Fibroblast of lung (primary cell): ENCODE results near the gene AP4E1. TPM values are rescaled to one million over a fixed set of nuclear protein-coding genes. Genes with fewer than 3 reads are reported as not detected.

Experiments used
- DNase-seq, 2 donors: peaks; one replicate each; pipeline versions ENCODE4 v3.0.0 to v3.0.0-alpha.2; 2010; ENCODE audit warnings: low read depth in 2 of 2
- H2AFZ ChIP-seq: 2 replicates; pipeline ENCODE4 v1.5.1; 2012; ENCODE audit warnings: low read length, control low read depth, inconsistent platforms
- H3K27ac ChIP-seq: 2 replicates; pipeline ENCODE4 v1.5.1; 2011; ENCODE audit warnings: low read length, control low read depth; ENCODE audit not compliant: insufficient read depth
- H3K27me3 ChIP-seq: 2 replicates; pipeline ENCODE4 v1.5.1; 2011; ENCODE audit warnings: mild to moderate bottlenecking, low read length; ENCODE audit not compliant: control insufficient read depth, insufficient read depth
- H3K36me3 ChIP-seq: 2 replicates; pipeline ENCODE4 v1.5.1; 2011; ENCODE audit warnings: low read length; ENCODE audit not compliant: control insufficient read depth, insufficient read depth
- H3K4me1 ChIP-seq: 2 replicates; pipeline ENCODE4 v1.5.1; 2011; ENCODE audit warnings: low read length; ENCODE audit not compliant: control insufficient read depth, insufficient read depth; ENCODE audit errors: extremely low read depth
- H3K4me2 ChIP-seq: 2 replicates; pipeline ENCODE4 v1.5.1; 2011; ENCODE audit warnings: low read length, control low read depth; ENCODE audit not compliant: insufficient read depth; ENCODE audit errors: extremely low read depth
- H3K4me3 ChIP-seq, 4 experiments: fragments of 200-600 bp in 1 of 4; sonication (generic) in 1 of 4; replicated peaks in 1 of 4; 2 replicates each; pipeline ENCODE4 v1.5.1; 2011 to 2016; ENCODE audit warnings: low read length in 4 of 4, low read depth in 3 of 4, mild to moderate bottlenecking in 3 of 4, control low read depth in 2 of 4, inconsistent platforms in 1 of 4, mixed read lengths in 1 of 4; ENCODE audit not compliant: insufficient read depth in 1 of 4; ENCODE audit errors: control extremely low read depth in 1 of 4
- H3K79me2 ChIP-seq: 2 replicates; pipeline ENCODE4 v1.5.1; 2012; ENCODE audit warnings: mild to moderate bottlenecking, low read length, inconsistent platforms; ENCODE audit not compliant: control insufficient read depth, insufficient read depth
- H3K9ac ChIP-seq: 2 replicates; pipeline ENCODE4 v1.5.1; 2011; ENCODE audit warnings: mild to moderate bottlenecking, low read length, control low read depth; ENCODE audit not compliant: insufficient read depth
- H3K9me3 ChIP-seq: 2 replicates; pipeline ENCODE4 v1.5.1; 2012; ENCODE audit warnings: low read depth, low read length; ENCODE audit not compliant: control insufficient read depth, insufficient read depth
- H4K20me1 ChIP-seq: 2 replicates; pipeline ENCODE4 v1.5.1; 2011; ENCODE audit warnings: low read length; ENCODE audit not compliant: control insufficient read depth, insufficient read depth; ENCODE audit errors: extremely low read depth
- CTCF ChIP-seq, 2 donors: IDR thresholded peaks in 1 of 2; conservative IDR thresholded peaks in 1 of 2; 1 replicate in 1 of 2; 2 replicates in 1 of 2; pipeline ENCODE4 v1.5.1; 2011 to 2012; ENCODE audit warnings: low read length in 2 of 2, control low read depth in 1 of 2, inconsistent platforms in 1 of 2, low read depth in 1 of 2, mild to moderate bottlenecking in 1 of 2
- EZH2 ChIP-seq: IDR thresholded peaks from 2 replicates; pipeline ENCODE4 v1.5.1; 2012; ENCODE audit warnings: low read length, control low read depth, mild to moderate bottlenecking; ENCODE audit errors: missing control alignments
- polyA plus RNA-seq, 2 donors: library from polyadenylated mRNA; depleted of rRNA in 1 of 2; stranded (reverse) in 1 of 2; unstranded in 1 of 2; fragments of >200 nt; gene quantifications; 2 replicates each; pipeline ENCODE4 v1.2.1, GENCODE V29; 2011 to 2012; ENCODE audit warnings: missing spikeins in 1 of 2
- total RNA-seq: library from RNA; depleted of rRNA; stranded (reverse); fragments of >200 nt; gene quantifications from 2 replicates; pipeline ENCODE4 v1.2.1, GENCODE V29; 2014

AP4E1 gene
- total and polyA plus RNA-seq, 2 donors (not counting 1 experiment from before 2014, with no cell fraction given): 7.3 to 19.7 TPM

- Histone ChIP-seq H3K36me3 (no peaks in the 10 kb centered on the region), H2AFZ (no peak overlapping the region), H3K79me2 (no peaks in the 10 kb centered on the region), H4K20me1 (no peaks in the 10 kb centered on the region), H3K27ac (no peak overlapping the region), H3K27me3 (no peaks in the 10 kb centered on the region), H3K9me3 (no peaks in the 10 kb centered on the region), H3K4me3 (no peak overlapping the region), H3K9ac (no peak overlapping the region), H3K4me1 (peaks cover 2% of the 10 kb centered on the region), H3K4me2 (no peak overlapping the region)
- DNase-seq: no peak
- TF ChIP-seq EZH2 (no peak), CTCF (conservative IDR thresholded peaks at IDR 0.05 in 1 of 2, IDR thresholded peaks at IDR 0.05 in 1 of 2; ENCODE audit: low read depth in 1 of 2, low read length in 2 of 2) (no peak)
Observed at GRCh38 chr15:51049081-51049480, 140.6 kb downstream of the AP4E1 start.

GRCh38 chr15:51051776-51052175 is 143.3 kb downstream of the AP4E1 start:
- H3K9ac ChIP-seq: no peak overlapping the region
- no peak overlapping the region for H2AFZ ChIP-seq
- H3K4me3 ChIP-seq: no peak overlapping the region
- no peaks in the 10 kb centered on the region for H3K9me3 ChIP-seq
- no peak overlapping the region for H3K4me2 ChIP-seq
- peaks cover 2% of the 10 kb centered on the region for H3K4me1 ChIP-seq
- TF ChIP-seq CTCF (conservative IDR thresholded peaks at IDR 0.05 in 1 of 2, IDR thresholded peaks at IDR 0.05 in 1 of 2; ENCODE audit: low read depth in 1 of 2, low read length in 2 of 2) (no peak), EZH2 (no peak)
- H3K79me2 ChIP-seq: no peaks in the 10 kb centered on the region
- no peaks in the 10 kb centered on the region for H3K36me3 ChIP-seq
- H4K20me1 ChIP-seq: no peaks in the 10 kb centered on the region
- no peak overlapping the region for H3K27ac ChIP-seq
- no peaks in the 10 kb centered on the region for H3K27me3 ChIP-seq
- DNase-seq: peak in 1 of 2 donors; percentile 18

GRCh38 chr15:51053571-51053970 is 145.1 kb downstream of the AP4E1 start:
- peak in 1 of 2 donors; percentile 30 for DNase-seq
- H2AFZ ChIP-seq: no peak overlapping the region
- no peaks in the 10 kb centered on the region for H3K79me2 ChIP-seq
- H3K4me1 ChIP-seq: no peaks in the 10 kb centered on the region
- TF ChIP-seq EZH2 (no peak), CTCF (conservative IDR thresholded peaks at IDR 0.05 in 1 of 2, IDR thresholded peaks at IDR 0.05 in 1 of 2; ENCODE audit: low read depth in 1 of 2, low read length in 2 of 2) (no peak)
- H3K4me2 ChIP-seq: no peak overlapping the region
- H3K9ac ChIP-seq: no peak overlapping the region
- H3K4me3 ChIP-seq: no peak overlapping the region
- H4K20me1 ChIP-seq: no peaks in the 10 kb centered on the region
- no peaks in the 10 kb centered on the region for H3K27me3 ChIP-seq
- no peak overlapping the region for H3K27ac ChIP-seq
- H3K9me3 ChIP-seq: no peaks in the 10 kb centered on the region
- H3K36me3 ChIP-seq: no peaks in the 10 kb centered on the region
